GM12878 (cell line): Measurements from ENCODE around the gene TRAT1. TPM values are rescaled to one million over a fixed set of nuclear protein-coding genes. Genes with fewer than 3 reads are reported as not detected.

Experiments
- ATAC-seq: fragments of 200-7000 bp; cut with Tn5 transposase; 3 replicates; pipeline ENCODE4 v1.9.1; 2020; ENCODE audit warnings: mild to moderate bottlenecking, moderate library complexity
- BruUV-seq: library from RNA; stranded (reverse); fragments of 400-500 nt; replicated peaks from 2 replicates; lab custom pipeline; 2021; lab: Mats Ljungman, UMichigan
- CTCF ChIA-PET: fragments of 300-600 bp; sonication (Branson Sonifier 250); formaldehyde crosslinking; extraction: SDS; loops from one replicate; lab custom pipeline; 2021; ENCODE audit warnings: inconsistent platforms; lab: Yijun Ruan, JAX
- POLR2A ChIA-PET: fragments of 350-600 bp; formaldehyde crosslinking; extraction: SDS; loops from one replicate; lab custom pipeline; 2021; ENCODE audit warnings: inconsistent platforms; lab: Charles Lee
- RAD21 ChIA-PET: fragments of 300-600 bp; sonication (Branson Sonifier 250); formaldehyde crosslinking; loops from one replicate; lab custom pipeline; 2023; ENCODE audit warnings: antibody characterized with exemption; ENCODE audit not compliant: unreplicated experiment; lab: Charles Lee
- SMC1A ChIA-PET: fragments of 300-600 bp; sonication (Branson Sonifier 250); formaldehyde crosslinking; loops from one replicate; lab custom pipeline; 2023; ENCODE audit not compliant: unreplicated experiment, uncharacterized antibody; lab: Charles Lee
- DNase-seq: peaks from one replicate; pipeline ENCODE4 v3.0.0-alpha.2; 2011; ENCODE audit warnings: low read depth, low spot score
- FAIRE-seq: peaks from 3 replicates; lab custom pipeline; 2011; peaks lifted over from hg19 to GRCh38; lab: Jason Lieb, UNC
- H2AFZ ChIP-seq: 2 replicates; pipeline ENCODE4 v1.6.0; 2011; ENCODE audit warnings: low read depth, low read length, control low read depth; ENCODE audit not compliant: control insufficient read depth
- H3K27ac ChIP-seq: 2 replicates; pipeline ENCODE4 v1.5.1; 2011; ENCODE audit warnings: control low read depth; ENCODE audit not compliant: control insufficient read depth, insufficient read depth
- H3K27me3 ChIP-seq, 2 experiments: replicated peaks in 1 of 2; 2 replicates each; pipeline versions ENCODE4 v1.6.0 to v1.6.1; 2011; ENCODE audit warnings: low read length in 1 of 2; ENCODE audit not compliant: control insufficient read depth in 2 of 2, insufficient read depth in 2 of 2
- H3K36me3 ChIP-seq, 2 experiments: 2 replicates each; pipeline ENCODE4 v1.5.1; 2011; ENCODE audit warnings: low read length in 1 of 2; ENCODE audit not compliant: control insufficient read depth in 2 of 2, insufficient read depth in 2 of 2
- H3K4me1 ChIP-seq: 2 replicates; pipeline ENCODE4 v1.6.1; 2011; ENCODE audit warnings: mild to moderate bottlenecking, low read length, moderate library complexity, mixed read lengths; ENCODE audit not compliant: control insufficient read depth, insufficient read depth
- H3K4me2 ChIP-seq: 2 replicates; pipeline ENCODE4 v1.6.0; 2011; ENCODE audit warnings: control low read depth; ENCODE audit not compliant: control insufficient read depth, insufficient read depth
- H3K4me3 ChIP-seq: fragments of 200-600 bp; sonication (generic); 2 replicates; pipeline ENCODE4 v1.5.1; 2016
- H3K79me2 ChIP-seq: 2 replicates; pipeline ENCODE4 v1.6.0; 2011; ENCODE audit warnings: low read length; ENCODE audit not compliant: control insufficient read depth, insufficient read depth
- H3K9ac ChIP-seq: 2 replicates; pipeline ENCODE4 v1.8.0; 2011; ENCODE audit warnings: low read length, control low read depth, mixed read lengths; ENCODE audit not compliant: control insufficient read depth, insufficient read depth
- H3K9me3 ChIP-seq: replicated peaks from 3 replicates; pipeline ENCODE4 v1.5.1; 2011; ENCODE audit warnings: mild to moderate bottlenecking, low read length; ENCODE audit not compliant: control insufficient read depth, insufficient read depth
- H4K20me1 ChIP-seq: 2 replicates; pipeline ENCODE4 v1.6.0; 2011; ENCODE audit not compliant: control insufficient read depth, insufficient read depth
- BACH1 ChIP-seq: fragments of 450-650 bp; IDR thresholded peaks from 2 replicates; pipeline ENCODE4 v1.6.1; 2017; ENCODE audit warnings: mild to moderate bottlenecking, borderline replicate concordance
- CHD2 ChIP-seq: IDR thresholded peaks from 2 replicates; pipeline ENCODE4 v1.6.1; 2011; ENCODE audit warnings: low read depth, low read length, improper control_type of control experiment, borderline replicate concordance
- CREB1 ChIP-seq: IDR thresholded peaks from 2 replicates; pipeline ENCODE4 v1.6.1; 2012; ENCODE audit warnings: low read depth, mild to moderate bottlenecking, inconsistent platforms
- EZH2 ChIP-seq: IDR thresholded peaks from 2 replicates; pipeline ENCODE4 v1.6.1; 2012; ENCODE audit warnings: low read depth, mild to moderate bottlenecking, control low read depth, inconsistent platforms, low read length, borderline replicate concordance; ENCODE audit not compliant: control insufficient read depth
- JUNB ChIP-seq: IDR thresholded peaks from 2 replicates; pipeline ENCODE4 v1.6.1; 2016; ENCODE audit warnings: antibody characterized with exemption, mild to moderate bottlenecking
- POLR2AphosphoS5 ChIP-seq: IDR thresholded peaks from 2 replicates; pipeline ENCODE4 v1.6.1; 2011; ENCODE audit warnings: mild to moderate bottlenecking, low read length, inconsistent platforms
- RAD21 ChIP-seq: IDR thresholded peaks from 2 replicates; pipeline ENCODE4 v1.6.1; 2011; ENCODE audit warnings: mild to moderate bottlenecking, low read depth, low read length, moderate library complexity; ENCODE audit not compliant: insufficient read depth
- RELA ChIP-seq: fragments of 450-650 bp; IDR thresholded peaks from 2 replicates; pipeline ENCODE4 v1.8.0; 2014; ENCODE audit warnings: borderline replicate concordance; ENCODE audit not compliant: partially characterized antibody
- STAT1 ChIP-seq: fragments of 450-650 bp; conservative IDR thresholded peaks from 2 replicates; pipeline ENCODE4 v1.6.1; 2014; ENCODE audit warnings: antibody characterized with exemption, mild to moderate bottlenecking
- WGBS: methylation state at CpG from one replicate; pipeline ENCODE4 v1.1.6; 2016; ENCODE audit warnings: low lambda C conversion rate; ENCODE audit not compliant: insufficient replicate concordance, insufficient coverage; ENCODE audit errors: missing lambda C conversion rate; 5-methylcytosine and 5-hydroxymethylcytosine counted together
- in situ Hi-C: fragments of 300-500 bp; cut with MboI; formaldehyde crosslinking; loops from 9 replicates; pipeline ENCODE4 v1.14.3; 2018; ENCODE audit warnings: mixed read lengths
- intact Hi-C: fragments of 100-400 bp; cut with micrococcal nuclease; formaldehyde crosslinking; loops from one replicate; pipeline ENCODE4 v1.14.2; 2022; ENCODE audit not compliant: unreplicated experiment
- polyA plus RNA-seq, 11 experiments: library from polyadenylated mRNA; depleted of rRNA in 4 of 11; unstranded in 6 of 11; stranded (reverse) in 5 of 11; fragments of >200 nt; fragmentation: Nextera tagmentation in 4 of 11; fragmentation: Illumina TruSeq in 1 of 11; extraction: Ambion mirVana in 4 of 11; extraction: Trizol in 1 of 11; gene quantifications; 1 replicate in 1 of 11; 2 replicates in 10 of 11; pipeline versions ENCODE4 v1.2.1 to v1.2.3, GENCODE V29; 2011 to 2016; ENCODE audit warnings: inconsistent platforms in 2 of 11, missing spikeins in 2 of 11, low read depth in 1 of 11
- total RNA-seq, 4 experiments: library from RNA; depleted of rRNA in 3 of 4; stranded (reverse); fragments of >200 nt in 3 of 4; fragmentation: Illumina TruSeq in 1 of 4; extraction: Trizol in 1 of 4; gene quantifications; 2 replicates each; pipeline versions ENCODE4 v1.2.1 to v1.2.3, GENCODE V29; 2013 to 2021
- TF ChIP-seq, protein P1 (sequence below): fragments of 450-650 bp; IDR thresholded peaks from 2 replicates; pipeline ENCODE4 v1.6.1; 2016; ENCODE audit warnings: mild to moderate bottlenecking
- TF ChIP-seq, protein P2 (sequence below), 3 experiments: IDR thresholded peaks in 2 of 3; conservative IDR thresholded peaks in 1 of 3; 2 replicates each; pipeline ENCODE4 v1.5.1; 2011; ENCODE audit warnings: low read depth in 3 of 3, low read length in 3 of 3, mild to moderate bottlenecking in 3 of 3, control low read depth in 2 of 3, moderate library complexity in 2 of 3, inconsistent platforms in 1 of 3, mixed read lengths in 1 of 3; ENCODE audit not compliant: control insufficient read depth in 2 of 3, insufficient read depth in 1 of 3; ENCODE audit errors: extremely low read depth in 1 of 3

The TRAT1 gene
- total and polyA plus RNA-seq, 10 of the 15 experiments (the other 5 are each of a cell fraction or from before 2014, with no cell fraction given): 0.11 to 1.5 (median 0.18) TPM; not detected in 2

DNA sequence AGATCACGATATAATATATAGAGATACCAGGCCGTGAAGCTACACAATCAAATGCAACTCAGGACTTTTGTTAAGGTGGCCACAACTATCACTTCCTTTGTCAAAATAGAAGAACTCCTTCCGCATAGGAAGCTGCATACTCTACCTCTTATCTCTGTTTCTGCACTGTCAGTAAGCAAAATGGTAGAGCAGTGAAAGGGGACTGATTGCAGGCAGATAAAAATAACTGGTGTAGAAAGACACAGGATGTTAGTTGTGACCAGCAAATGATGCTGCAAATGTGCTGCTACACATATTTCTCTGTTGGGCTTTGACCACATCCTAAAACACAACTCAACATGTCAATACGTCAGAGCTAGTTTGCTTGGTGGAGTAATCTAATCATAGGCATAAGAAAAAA lies 16.3 kb upstream of the TRAT1 start:
- H3K4me3 ChIP-seq: no peak overlapping the region
- DNase-seq: no peak
- H3K36me3 ChIP-seq: no peaks in the 10 kb centered on the region
- FAIRE-seq: peak; percentile 35
- H3K27ac ChIP-seq: no peak overlapping the region
- in situ Hi-C loops (no loop called here), intact Hi-C loops (no loop called here)
- CTCF ChIA-PET: no interaction called here
- no peaks in the 10 kb centered on the region for H4K20me1 ChIP-seq
- POLR2A ChIA-PET: no interaction called here
- H3K4me2 ChIP-seq: no peak overlapping the region
- no peak overlapping the region for H2AFZ ChIP-seq
- RAD21 ChIA-PET: no interaction called here
- TF ChIP-seq BACH1 (no peak), CREB1 (peak; percentile 21; the same call in 1 of the 2 replicates)
- TF ChIP-seq, all 136 proteins: peak for 1
- no peaks in the 10 kb centered on the region for H3K27me3 ChIP-seq
- no peak overlapping the region for H3K9ac ChIP-seq
- BruUV-seq: no TSS peak
- no peak; the same call in 2 of the 3 replicates for ATAC-seq
- no peaks in the 10 kb centered on the region for H3K9me3 ChIP-seq
- H3K79me2 ChIP-seq: no peaks in the 10 kb centered on the region
- SMC1A ChIA-PET: no interaction called here
- 15% methylated on average over 4 of the region's 4 CpGs for WGBS
- H3K4me1 ChIP-seq: no peaks in the 10 kb centered on the region

DNA sequence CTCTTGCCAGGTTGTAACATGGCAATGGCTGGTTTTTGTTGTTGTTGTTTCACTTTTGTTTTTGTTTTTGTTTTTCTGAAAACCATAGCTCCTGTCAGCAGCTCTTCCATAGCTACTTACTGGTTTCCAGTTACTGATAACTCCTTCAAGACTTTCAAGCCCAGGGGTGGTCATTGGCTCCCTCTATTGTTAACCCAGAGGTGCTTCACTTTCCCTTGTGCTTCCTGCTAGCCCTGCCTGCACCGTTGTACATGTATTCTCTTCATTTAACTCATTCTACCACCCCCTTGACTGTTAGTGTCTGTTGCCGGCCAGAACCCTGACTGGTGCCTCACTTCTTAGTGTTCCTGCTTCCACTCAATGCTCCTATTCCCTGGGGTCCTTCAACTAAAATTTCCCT lies 4.2 kb upstream of the TRAT1 start:
- ChIA-PET RAD21 (interaction anchor here (1.3 to 1.4 kb wide), 3 partner anchors 96 to 156 kb away, joined by 3 to 4 read pairs (median 3); no protein-coding TSS in a partner anchor), SMC1A (interaction anchor here (1.4 to 2.1 kb wide), 3 partner anchors 14 to 149 kb away, joined by 3 to 7 read pairs (median 3); no protein-coding TSS in a partner anchor), POLR2A (no interaction called here), CTCF (interaction anchor here (0.6 to 1.5 kb wide), 9 partner anchors 97 to 1143 kb away, joined by 3 to 5 read pairs (median 4); no protein-coding TSS in a partner anchor)
- no TSS peak for BruUV-seq
- H4K20me1 ChIP-seq: no peaks in the 10 kb centered on the region
- peak overlapping the region; percentile 59 for H2AFZ ChIP-seq
- no peak overlapping the region for H3K4me2 ChIP-seq
- no peaks in the 10 kb centered on the region for H3K9me3 ChIP-seq
- in situ Hi-C loops: no loop called here
- H3K36me3 ChIP-seq: no peaks in the 10 kb centered on the region
- H3K79me2 ChIP-seq: no peaks in the 10 kb centered on the region
- intact Hi-C loops: loop anchor here (2.0 kb wide), 1 partner anchor 156 kb away; no protein-coding TSS in a partner anchor
- H3K27ac ChIP-seq: no peak overlapping the region
- FAIRE-seq (no peak), ATAC-seq (peak; percentile 92), DNase-seq (no peak)
- no peaks in the 10 kb centered on the region for H3K4me1 ChIP-seq
- no peak overlapping the region for H3K9ac ChIP-seq
- no peaks in the 10 kb centered on the region for H3K27me3 ChIP-seq
- H3K4me3 ChIP-seq: no peak overlapping the region
- 0% methylated on average over 2 of the region's 2 CpGs for WGBS
- TF ChIP-seq, protein P1, sequence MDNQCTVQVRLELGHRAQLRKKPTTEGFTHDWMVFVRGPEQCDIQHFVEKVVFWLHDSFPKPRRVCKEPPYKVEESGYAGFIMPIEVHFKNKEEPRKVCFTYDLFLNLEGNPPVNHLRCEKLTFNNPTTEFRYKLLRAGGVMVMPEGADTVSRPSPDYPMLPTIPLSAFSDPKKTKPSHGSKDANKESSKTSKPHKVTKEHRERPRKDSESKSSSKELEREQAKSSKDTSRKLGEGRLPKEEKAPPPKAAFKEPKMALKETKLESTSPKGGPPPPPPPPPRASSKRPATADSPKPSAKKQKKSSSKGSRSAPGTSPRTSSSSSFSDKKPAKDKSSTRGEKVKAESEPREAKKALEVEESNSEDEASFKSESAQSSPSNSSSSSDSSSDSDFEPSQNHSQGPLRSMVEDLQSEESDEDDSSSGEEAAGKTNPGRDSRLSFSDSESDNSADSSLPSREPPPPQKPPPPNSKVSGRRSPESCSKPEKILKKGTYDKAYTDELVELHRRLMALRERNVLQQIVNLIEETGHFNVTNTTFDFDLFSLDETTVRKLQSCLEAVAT: no peak
- no peak for TF ChIP-seq STAT1
- peak; percentile 63 for TF ChIP-seq RAD21
- TF ChIP-seq, protein P2, sequence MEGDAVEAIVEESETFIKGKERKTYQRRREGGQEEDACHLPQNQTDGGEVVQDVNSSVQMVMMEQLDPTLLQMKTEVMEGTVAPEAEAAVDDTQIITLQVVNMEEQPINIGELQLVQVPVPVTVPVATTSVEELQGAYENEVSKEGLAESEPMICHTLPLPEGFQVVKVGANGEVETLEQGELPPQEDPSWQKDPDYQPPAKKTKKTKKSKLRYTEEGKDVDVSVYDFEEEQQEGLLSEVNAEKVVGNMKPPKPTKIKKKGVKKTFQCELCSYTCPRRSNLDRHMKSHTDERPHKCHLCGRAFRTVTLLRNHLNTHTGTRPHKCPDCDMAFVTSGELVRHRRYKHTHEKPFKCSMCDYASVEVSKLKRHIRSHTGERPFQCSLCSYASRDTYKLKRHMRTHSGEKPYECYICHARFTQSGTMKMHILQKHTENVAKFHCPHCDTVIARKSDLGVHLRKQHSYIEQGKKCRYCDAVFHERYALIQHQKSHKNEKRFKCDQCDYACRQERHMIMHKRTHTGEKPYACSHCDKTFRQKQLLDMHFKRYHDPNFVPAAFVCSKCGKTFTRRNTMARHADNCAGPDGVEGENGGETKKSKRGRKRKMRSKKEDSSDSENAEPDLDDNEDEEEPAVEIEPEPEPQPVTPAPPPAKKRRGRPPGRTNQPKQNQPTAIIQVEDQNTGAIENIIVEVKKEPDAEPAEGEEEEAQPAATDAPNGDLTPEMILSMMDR (IDR thresholded peaks at IDR 0.05 in 2 of 3, conservative IDR thresholded peaks at IDR 0.05 in 1 of 3; ENCODE audit: control insufficient read depth in 2 of 3, extremely low read depth in 1 of 3, insufficient read depth in 1 of 3, low read depth in 3 of 3, low read length in 3 of 3): peak; percentile 54 to 60 (median 57); a peak in 4 of 6 replicates
- no peak for TF ChIP-seq RELA
- TF ChIP-seq EZH2: no peak
- TF ChIP-seq POLR2AphosphoS5: no peak
- TF ChIP-seq JUNB: no peak
- TF ChIP-seq CHD2: no peak
